ENCODE data around the gene RNF13.

The RNF13 gene

DNA sequence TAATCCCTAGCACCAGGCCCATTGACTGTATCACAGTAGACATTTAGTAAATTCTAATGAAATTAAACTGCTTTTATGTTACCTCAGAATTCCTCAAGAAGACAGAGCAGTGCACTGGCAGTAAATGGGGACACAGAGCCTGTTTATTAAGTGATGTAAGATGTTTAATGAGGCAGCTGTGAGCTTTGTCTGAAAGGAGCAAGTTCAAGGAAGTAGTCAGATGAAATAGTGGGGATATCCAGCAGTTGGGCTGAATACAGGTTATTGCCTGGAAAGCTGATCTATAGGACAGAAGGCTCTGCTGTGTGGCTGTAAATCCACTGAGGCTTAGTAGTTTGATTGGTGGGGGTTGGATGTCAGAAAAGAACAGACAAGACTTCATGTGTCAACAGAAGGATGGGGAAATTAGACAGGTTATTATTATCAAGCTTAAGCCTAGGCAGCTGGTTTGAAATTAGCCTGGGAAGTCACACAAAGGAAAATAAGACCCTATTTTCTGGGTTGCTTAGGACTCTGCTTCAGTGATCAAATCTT, 95.5 kb downstream of the RNF13 start:
- FAIRE-seq = peak; percentile 25
- TF ChIP-seq, protein P1, sequence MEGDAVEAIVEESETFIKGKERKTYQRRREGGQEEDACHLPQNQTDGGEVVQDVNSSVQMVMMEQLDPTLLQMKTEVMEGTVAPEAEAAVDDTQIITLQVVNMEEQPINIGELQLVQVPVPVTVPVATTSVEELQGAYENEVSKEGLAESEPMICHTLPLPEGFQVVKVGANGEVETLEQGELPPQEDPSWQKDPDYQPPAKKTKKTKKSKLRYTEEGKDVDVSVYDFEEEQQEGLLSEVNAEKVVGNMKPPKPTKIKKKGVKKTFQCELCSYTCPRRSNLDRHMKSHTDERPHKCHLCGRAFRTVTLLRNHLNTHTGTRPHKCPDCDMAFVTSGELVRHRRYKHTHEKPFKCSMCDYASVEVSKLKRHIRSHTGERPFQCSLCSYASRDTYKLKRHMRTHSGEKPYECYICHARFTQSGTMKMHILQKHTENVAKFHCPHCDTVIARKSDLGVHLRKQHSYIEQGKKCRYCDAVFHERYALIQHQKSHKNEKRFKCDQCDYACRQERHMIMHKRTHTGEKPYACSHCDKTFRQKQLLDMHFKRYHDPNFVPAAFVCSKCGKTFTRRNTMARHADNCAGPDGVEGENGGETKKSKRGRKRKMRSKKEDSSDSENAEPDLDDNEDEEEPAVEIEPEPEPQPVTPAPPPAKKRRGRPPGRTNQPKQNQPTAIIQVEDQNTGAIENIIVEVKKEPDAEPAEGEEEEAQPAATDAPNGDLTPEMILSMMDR (IDR thresholded peaks at IDR 0.05; ENCODE audit: insufficient read depth, missing control alignments) = no peak
- DNase-seq (ENCODE audit: insufficient read length, low spot score) = no peak

GRCh38 chr3:149909923-149910322, 96.9 kb downstream of the RNF13 start:
- FAIRE-seq (peak; percentile 80), DNase-seq (ENCODE audit: insufficient read length, low spot score) (no peak)
- TF ChIP-seq, protein P1 (IDR thresholded peaks at IDR 0.05; ENCODE audit: insufficient read depth, missing control alignments) = no peak

DNA sequence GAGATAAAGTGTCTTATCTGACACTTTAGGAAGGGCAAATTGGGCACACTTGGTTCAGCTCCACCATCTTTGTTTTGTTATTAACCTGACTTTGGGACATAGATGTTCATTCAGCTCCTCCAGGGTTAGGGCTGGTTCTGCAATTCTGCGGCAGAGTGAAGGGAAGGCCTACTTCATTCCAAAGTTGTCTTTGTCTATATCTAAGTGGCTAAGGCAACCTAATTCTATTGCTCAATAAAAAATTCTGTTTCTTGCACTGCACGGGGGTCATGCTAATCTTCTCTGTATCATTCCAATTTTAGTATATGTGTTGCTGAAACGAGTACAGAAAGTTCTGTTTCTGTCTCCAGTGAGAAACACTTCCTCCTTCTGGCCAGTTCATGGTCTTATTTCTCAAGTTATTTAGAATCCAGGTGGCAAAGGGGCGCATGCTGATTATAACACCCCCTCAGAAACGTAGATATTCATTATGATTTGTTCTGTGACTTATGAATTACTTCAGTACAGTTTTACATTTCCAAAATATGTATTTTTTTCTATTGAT, 104.2 kb downstream of the RNF13 start:
- FAIRE-seq (no peak), DNase-seq (ENCODE audit: insufficient read length, low spot score) (no peak)
- TF ChIP-seq, protein P1 (IDR thresholded peaks at IDR 0.05; ENCODE audit: insufficient read depth, missing control alignments) = no peak

GRCh38 chr3:149919509-149919908, 106.5 kb downstream of the RNF13 start:
- FAIRE-seq (no peak), DNase-seq (ENCODE audit: insufficient read length, low spot score) (no peak)
- TF ChIP-seq, protein P1 (IDR thresholded peaks at IDR 0.05; ENCODE audit: insufficient read depth, missing control alignments) = no peak

- TF ChIP-seq, protein P1 (IDR thresholded peaks at IDR 0.05; ENCODE audit: insufficient read depth, missing control alignments) = no peak
- FAIRE-seq (no peak), DNase-seq (ENCODE audit: insufficient read length, low spot score) (no peak)
These were observed 107.1 kb downstream of the RNF13 start for GRCh38 chr3:149920119-149920518.

GRCh38 chr3:149933008-149933407, 120.0 kb downstream of the RNF13 start:
- DNase-seq (ENCODE audit: insufficient read length, low spot score) (no peak), FAIRE-seq (no peak)
- TF ChIP-seq, protein P1 (IDR thresholded peaks at IDR 0.05; ENCODE audit: insufficient read depth, missing control alignments) = no peak

GRCh38 chr3:149933858-149934257, 120.8 kb downstream of the RNF13 start:
- TF ChIP-seq, protein P1 (IDR thresholded peaks at IDR 0.05; ENCODE audit: insufficient read depth, missing control alignments) = no peak
- no peak for DNase-seq (ENCODE audit: insufficient read length, low spot score)
- FAIRE-seq = no peak

Data from D721Med (cell line).